Muscle layer of colon (tissue), 2 donors: ENCODE results near the gene CYP4Z1.
"Not testable (repeated sequence)": the region's sequence is repeated elsewhere in the genome, so short reads cannot be mapped to it uniquely, and the experiment has no call there.

ENCODE experiments used
- H3K27ac ChIP-seq: one replicate; pipeline ENCODE4 v1.7.0; 2013; ENCODE audit warnings: low read depth, mild to moderate bottlenecking, low read length, moderate library complexity
- H3K27me3 ChIP-seq, 2 donors: one replicate each; pipeline ENCODE4 v1.7.0; 2013; ENCODE audit warnings: low read length in 2 of 2, mild to moderate bottlenecking in 2 of 2; ENCODE audit not compliant: insufficient read depth in 2 of 2, control insufficient read depth in 1 of 2
- H3K36me3 ChIP-seq: one replicate; pipeline ENCODE4 v1.7.0; 2013; ENCODE audit warnings: mild to moderate bottlenecking, low read length; ENCODE audit not compliant: insufficient read depth
- H3K4me1 ChIP-seq: one replicate; pipeline ENCODE4 v1.7.0; 2013; ENCODE audit warnings: mild to moderate bottlenecking, low read length; ENCODE audit not compliant: insufficient read depth
- H3K4me3 ChIP-seq, 2 donors: one replicate each; pipeline ENCODE4 v1.7.0; 2013; ENCODE audit warnings: low read length in 2 of 2, low read depth in 1 of 2, mild to moderate bottlenecking in 1 of 2, moderate library complexity in 1 of 2
- H3K9ac ChIP-seq: one replicate; pipeline ENCODE4 v1.7.0; 2013; ENCODE audit warnings: low read length
- H3K9me3 ChIP-seq: one replicate; pipeline ENCODE4 v1.7.0; 2013; ENCODE audit warnings: mild to moderate bottlenecking, low read length
- donor health status: abdominal sarcoma.
- donor health status: Adenocarcinoma of cecum.

Gene CYP4Z1

DNA sequence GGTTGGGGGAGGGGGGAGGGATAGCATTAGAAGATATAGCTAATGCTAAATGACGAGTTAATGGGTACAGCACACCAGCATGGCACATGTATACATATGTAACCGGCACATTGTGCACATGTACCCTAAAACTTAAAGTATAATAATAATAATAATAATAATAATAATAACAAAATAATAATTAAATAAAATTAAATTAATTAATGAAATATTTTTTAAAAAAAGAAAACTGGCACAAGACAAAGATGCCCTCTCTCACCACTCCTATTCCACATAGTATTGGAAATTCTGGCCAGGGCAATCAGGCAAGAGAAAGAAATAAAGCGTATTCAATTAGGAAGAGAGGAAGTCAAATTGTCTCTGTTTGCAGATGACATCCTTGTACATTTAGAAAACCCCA is 90.9 kb downstream of the CYP4Z1 start:
- not testable (repeated sequence) for H3K27ac ChIP-seq, H3K9ac ChIP-seq, H3K36me3 ChIP-seq, H3K9me3 ChIP-seq, H3K27me3 ChIP-seq, H3K4me3 ChIP-seq, H3K4me1 ChIP-seq

DNA sequence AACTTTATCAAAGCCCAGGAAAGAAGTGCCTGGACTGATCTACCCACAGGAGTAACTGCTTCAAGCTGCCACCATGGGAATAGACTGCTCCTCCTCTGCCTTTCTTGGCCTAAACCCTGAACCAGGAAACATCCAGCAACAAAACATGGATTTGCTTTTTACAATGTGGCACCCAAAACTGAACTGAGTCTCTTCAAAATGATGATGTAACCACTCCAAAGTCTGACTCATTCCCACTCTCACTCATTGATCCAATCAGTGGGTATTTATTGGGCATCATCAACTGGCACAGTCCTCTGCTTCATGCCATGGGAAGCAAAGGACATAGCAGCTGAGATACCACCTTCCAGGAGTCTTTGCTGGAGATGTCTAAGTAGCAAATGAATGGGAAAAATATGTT is 93.7 kb downstream of the CYP4Z1 start:
- Histone ChIP-seq H3K36me3 (no peaks in the 10 kb centered on the region), H3K27ac (no peak overlapping the region), H3K4me1 (no peaks in the 10 kb centered on the region), H3K9ac (no peak overlapping the region), H3K27me3 (no peaks in the 10 kb centered on the region), H3K9me3 (peaks cover 6% of the 10 kb centered on the region), H3K4me3 (no peak overlapping the region)

DNA sequence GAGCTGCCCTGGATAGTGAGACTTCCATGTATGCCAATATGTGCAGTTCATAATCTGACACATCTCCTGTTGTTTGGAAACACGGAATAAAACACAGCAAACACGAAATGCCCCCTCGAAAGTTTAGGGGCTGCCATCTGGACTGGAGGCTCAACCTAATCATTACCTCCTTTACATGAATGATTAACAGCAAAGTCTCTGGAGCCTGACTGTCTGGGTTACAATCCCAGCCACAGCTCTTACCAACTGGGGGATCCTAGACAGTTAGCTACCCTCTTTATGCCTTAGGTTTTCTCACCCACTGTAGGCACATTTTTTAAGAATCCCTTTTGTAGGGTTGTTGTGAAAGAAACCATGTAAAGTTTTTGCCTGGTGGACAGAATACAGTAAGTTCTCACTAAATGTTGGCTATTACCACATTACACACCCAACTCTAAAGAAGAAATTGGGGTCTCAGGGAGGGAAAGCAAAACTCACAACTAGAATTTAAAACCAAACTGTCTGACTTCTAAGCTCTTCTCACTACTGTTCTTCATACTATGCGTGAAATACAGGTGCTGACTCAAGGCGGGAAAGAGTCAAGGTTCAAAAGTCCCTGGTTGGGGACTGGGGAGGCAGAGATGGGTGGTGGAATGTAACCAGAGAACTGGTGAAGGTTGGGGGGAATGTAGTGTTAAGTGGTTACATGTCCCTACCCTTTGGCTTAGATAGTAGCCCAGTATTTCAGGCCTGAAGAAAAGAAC is 94.4 kb downstream of the CYP4Z1 start:
- H3K27ac ChIP-seq = no peak overlapping the region
- no peaks in the 10 kb centered on the region for H3K36me3 ChIP-seq
- H3K27me3 ChIP-seq = no peaks in the 10 kb centered on the region
- no peak overlapping the region for H3K4me3 ChIP-seq
- H3K4me1 ChIP-seq = no peaks in the 10 kb centered on the region
- H3K9ac ChIP-seq = no peak overlapping the region
- peaks cover 6% of the 10 kb centered on the region for H3K9me3 ChIP-seq

DNA sequence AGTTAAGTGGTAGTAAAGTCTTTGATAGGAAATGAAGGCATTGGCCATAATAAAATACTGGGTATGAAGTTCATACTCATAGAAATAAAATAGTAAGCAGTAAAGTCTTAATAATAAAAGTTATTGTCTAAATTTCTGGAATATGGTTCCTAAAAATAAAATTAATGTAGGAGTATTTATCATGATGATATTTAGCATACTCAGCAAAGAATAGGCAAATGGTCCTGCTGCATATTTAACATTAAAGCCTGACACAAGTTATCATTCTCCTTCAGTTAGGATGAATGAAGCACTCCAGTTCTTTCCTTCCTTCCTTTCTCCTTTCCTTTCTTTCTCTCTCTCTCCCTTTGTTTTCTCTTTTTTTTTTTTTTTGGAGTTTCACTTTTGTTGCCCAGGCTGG is 97.5 kb downstream of the CYP4Z1 start:
- no peaks in the 10 kb centered on the region for H3K4me1 ChIP-seq
- H3K36me3 ChIP-seq = no peaks in the 10 kb centered on the region
- no peaks in the 10 kb centered on the region for H3K27me3 ChIP-seq
- H3K9me3 ChIP-seq = peaks cover 6% of the 10 kb centered on the region
- no peak overlapping the region for H3K9ac ChIP-seq
- no peak overlapping the region for H3K4me3 ChIP-seq
- H3K27ac ChIP-seq = no peak overlapping the region
